ENCODE measurements around the gene LSM14B.

LSM14B gene

GRCh38 chr20:62132421-62132820, 10.1 kb downstream of the LSM14B start:
- DNase-seq (ENCODE audit: low read depth, low spot score), result no peak

GRCh38 chr20:62133051-62133845, 11.0 kb downstream of the LSM14B start:
- no peak for DNase-seq (ENCODE audit: low read depth, low spot score)

- DNase-seq (ENCODE audit: low read depth, low spot score), result no peak
Measured at GRCh38 chr20:62133864-62134263, 11.6 kb downstream of the LSM14B start.

- no peak for DNase-seq (ENCODE audit: low read depth, low spot score)
Measured at GRCh38 chr20:62134735-62135231, 12.5 kb downstream of the LSM14B start.

- no peak for DNase-seq (ENCODE audit: low read depth, low spot score)
Measured at GRCh38 chr20:62135573-62136266, 13.4 kb downstream of the LSM14B start.

GRCh38 chr20:62136283-62137091, 14.2 kb downstream of the LSM14B start:
- peak; percentile 22 for DNase-seq (ENCODE audit: low read depth, low spot score)

- no peak for DNase-seq (ENCODE audit: low read depth, low spot score)
Measured at GRCh38 chr20:62137092-62137384, 14.8 kb downstream of the LSM14B start.

- DNase-seq (ENCODE audit: low read depth, low spot score), result no peak
Measured at GRCh38 chr20:62137478-62138203, 15.4 kb downstream of the LSM14B start.

- no peak for DNase-seq (ENCODE audit: low read depth, low spot score)
Measured at GRCh38 chr20:62138204-62138543, 15.9 kb downstream of the LSM14B start.

GRCh38 chr20:62138912-62139311, 16.6 kb downstream of the LSM14B start:
- no peak for DNase-seq (ENCODE audit: low read depth, low spot score)

GRCh38 chr20:62139636-62140035, 17.4 kb downstream of the LSM14B start:
- no peak for DNase-seq (ENCODE audit: low read depth, low spot score)

GRCh38 chr20:62141043-62141396, 18.7 kb downstream of the LSM14B start:
- DNase-seq (ENCODE audit: low read depth, low spot score), result no peak

- DNase-seq (ENCODE audit: low read depth, low spot score), result no peak
Measured at GRCh38 chr20:62141397-62142251, 19.3 kb downstream of the LSM14B start.

GRCh38 chr20:62142252-62143080, 20.2 kb downstream of the LSM14B start:
- DNase-seq (ENCODE audit: low read depth, low spot score), result no peak

- DNase-seq (ENCODE audit: low read depth, low spot score), result peak; percentile 71
Measured at GRCh38 chr20:62143081-62143956, 21.0 kb downstream of the LSM14B start, which contains the start of the genes PSMA7 and SS18L1. Gene PSMA7 (minus strand): TSS chr20:62143394. CDS start chr20:62143303, 91 bp downstream. Gene SS18L1 (plus strand): TSS chr20:62143769. CDS start chr20:62143821, 52 bp downstream.

- no peak for DNase-seq (ENCODE audit: low read depth, low spot score)
Measured at GRCh38 chr20:62143957-62144825, 21.9 kb downstream of the LSM14B start.

GRCh38 chr20:62145688-62146018, 23.4 kb downstream of the LSM14B start:
- no peak for DNase-seq (ENCODE audit: low read depth, low spot score)
